VCaP (cell line): ENCODE results near the gene ZBTB7C.

Experiments
- H3K27ac ChIP-seq: fragments of 450-650 bp; 2 replicates; pipeline ENCODE4 v1.5.1; 2017
- CTCF ChIP-seq: fragments of 450-650 bp; conservative IDR thresholded peaks from 2 replicates; pipeline ENCODE4 v1.5.1; 2017; ENCODE audit warnings: mild to moderate bottlenecking, moderate library complexity

ZBTB7C gene

GRCh38 chr18:48356909-48357631 lies 52.1 kb downstream of the ZBTB7C start:
- TF ChIP-seq CTCF: no peak
- peak overlapping the region; percentile 76 for H3K27ac ChIP-seq

- no peak for TF ChIP-seq CTCF
These were observed 52.9 kb downstream of the ZBTB7C start for GRCh38 chr18:48356151-48356745.

GRCh38 chr18:48355276-48356115 lies 53.7 kb downstream of the ZBTB7C start:
- no peak overlapping the region for H3K27ac ChIP-seq
- no peak for TF ChIP-seq CTCF

More at GRCh38 chr18:48356151-48356745, 52.9 kb downstream of the ZBTB7C start:
- peak overlapping the region; percentile 76 for H3K27ac ChIP-seq

GRCh38 chr18:48354746-48355260 lies 54.4 kb downstream of the ZBTB7C start:
- H3K27ac ChIP-seq: no peak overlapping the region
- TF ChIP-seq CTCF: no peak

GRCh38 chr18:48352051-48352755 lies 57.0 kb downstream of the ZBTB7C start:
- no peak for TF ChIP-seq CTCF
- H3K27ac ChIP-seq: no peak overlapping the region

GRCh38 chr18:48351216-48352050 lies 57.8 kb downstream of the ZBTB7C start:
- H3K27ac ChIP-seq: no peak overlapping the region

More at GRCh38 chr18:48351216-48352050, 57.8 kb downstream of the ZBTB7C start:
- no peak for TF ChIP-seq CTCF
